Endothelial cell of umbilical vein (primary cell): ENCODE data around the gene F2. TPM values are rescaled to one million over a fixed set of nuclear protein-coding genes. Genes with fewer than 3 reads are reported as not detected.

ENCODE experiments used
- BruUV-seq: library from RNA; stranded (reverse); fragments of 400-500 nt; replicated peaks from 2 replicates; lab custom pipeline; 2021; lab: Mats Ljungman, UMichigan
- CTCF ChIA-PET: fragments of 300-600, 350-600 bp; sonication (Branson Sonifier 250); formaldehyde crosslinking; loops from one replicate; lab custom pipeline; 2021; ENCODE audit warnings: antibody characterized with exemption, inconsistent platforms; lab: Charles Lee
- POLR2A ChIA-PET: fragments of 300-600, 350-600 bp; sonication (Branson Sonifier 250); formaldehyde crosslinking; loops from one replicate; lab custom pipeline; 2021; ENCODE audit warnings: antibody characterized with exemption, inconsistent platforms; lab: Charles Lee
- DNase-seq: peaks from one replicate; pipeline ENCODE4 v3.0.0-alpha.2; 2011; ENCODE audit warnings: low read depth, low spot score
- FAIRE-seq: peaks from 2 replicates; lab custom pipeline; 2011; peaks lifted over from hg19 to GRCh38; lab: Jason Lieb, UNC
- H2AFZ ChIP-seq: 2 replicates; pipeline ENCODE4 v1.6.0; 2012; ENCODE audit warnings: low read depth, low read length, control low read depth, inconsistent platforms
- H3K27ac ChIP-seq: 2 replicates; pipeline ENCODE4 v1.5.1; 2011; ENCODE audit warnings: low read depth, mild to moderate bottlenecking, control low read depth, low read length, moderate library complexity; ENCODE audit not compliant: insufficient read depth
- H3K27me3 ChIP-seq, 2 experiments: 2 replicates each; pipeline versions ENCODE4 v1.6.0 to v1.6.1; 2011; ENCODE audit warnings: low read length in 2 of 2, mixed read lengths in 1 of 2; ENCODE audit not compliant: control insufficient read depth in 2 of 2, insufficient read depth in 2 of 2
- H3K36me3 ChIP-seq, 2 experiments: 2 replicates in 1 of 2; 3 replicates in 1 of 2; pipeline ENCODE4 v1.5.1; 2011; ENCODE audit warnings: low read length in 2 of 2, mild to moderate bottlenecking in 1 of 2, moderate library complexity in 1 of 2; ENCODE audit not compliant: control insufficient read depth in 2 of 2, insufficient read depth in 2 of 2; ENCODE audit errors: extremely low read depth in 1 of 2
- H3K4me1 ChIP-seq: 3 replicates; pipeline ENCODE4 v1.5.1; 2011; ENCODE audit warnings: mild to moderate bottlenecking, low read length; ENCODE audit not compliant: control insufficient read depth, insufficient read depth; ENCODE audit errors: extremely low read depth
- H3K4me2 ChIP-seq: 2 replicates; pipeline ENCODE4 v1.6.1; 2011; ENCODE audit warnings: low read length, control low read depth, mixed read lengths; ENCODE audit not compliant: insufficient read depth
- H3K4me3 ChIP-seq, 3 experiments: fragments of 200-600 bp in 1 of 3; sonication (generic), shearing (Covaris generic) in 1 of 3; replicated peaks in 1 of 3; 2 replicates each; pipeline ENCODE4 v1.5.1; 2011 to 2016; ENCODE audit warnings: control low read depth in 3 of 3, low read length in 3 of 3, mild to moderate bottlenecking in 2 of 3, inconsistent platforms in 1 of 3, low read depth in 1 of 3, moderate library complexity in 1 of 3; ENCODE audit not compliant: insufficient read depth in 1 of 3
- H3K79me2 ChIP-seq: 2 replicates; pipeline ENCODE4 v1.6.0; 2012; ENCODE audit warnings: low read length, inconsistent platforms; ENCODE audit not compliant: control insufficient read depth, insufficient read depth
- H3K9ac ChIP-seq: replicated peaks from 2 replicates; pipeline ENCODE3; 2011; ENCODE audit warnings: low read length, control low read depth; ENCODE audit not compliant: insufficient read depth; ENCODE audit errors: extremely low read depth
- H3K9me1 ChIP-seq: replicated peaks from 3 replicates; pipeline ENCODE4 v1.6.0; 2011; ENCODE audit warnings: mild to moderate bottlenecking, low read length; ENCODE audit not compliant: control insufficient read depth, insufficient read depth; ENCODE audit errors: extremely low read depth
- H3K9me3 ChIP-seq: replicated peaks from 2 replicates; pipeline ENCODE4 v1.5.1; 2012; ENCODE audit warnings: low read length, inconsistent platforms; ENCODE audit not compliant: control insufficient read depth, insufficient read depth
- H4K20me1 ChIP-seq: replicated peaks from 2 replicates; pipeline ENCODE3; 2011; ENCODE audit warnings: mild to moderate bottlenecking, low read length; ENCODE audit not compliant: control insufficient read depth, insufficient read depth; ENCODE audit errors: extremely low read depth
- EZH2 ChIP-seq: IDR thresholded peaks from 2 replicates; pipeline ENCODE4 v1.6.1; 2012; ENCODE audit warnings: borderline replicate concordance, low read depth, mild to moderate bottlenecking, moderate library complexity, low read length, inconsistent platforms; ENCODE audit not compliant: severe bottlenecking
- FOS ChIP-seq: IDR thresholded peaks from 2 replicates; pipeline ENCODE4 v1.6.1; 2011; ENCODE audit warnings: mild to moderate bottlenecking, low read length, moderate library complexity, borderline replicate concordance; ENCODE audit not compliant: insufficient read depth
- GATA2 ChIP-seq: IDR thresholded peaks from 2 replicates; pipeline ENCODE4 v1.7.0; 2011; ENCODE audit warnings: low read depth, mild to moderate bottlenecking, moderate library complexity, mixed read lengths, low read length; ENCODE audit not compliant: insufficient read length, insufficient read depth
- JUN ChIP-seq: IDR thresholded peaks from 2 replicates; pipeline ENCODE4 v1.6.1; 2011; ENCODE audit warnings: borderline replicate concordance, low read depth; ENCODE audit not compliant: insufficient read length, insufficient read depth
- MYC ChIP-seq: IDR thresholded peaks from one replicate; pipeline ENCODE4 v1.6.1; 2011; ENCODE audit warnings: mild to moderate bottlenecking, low read depth, low read length
- POLR2A ChIP-seq: IDR thresholded peaks from 2 replicates; pipeline ENCODE4 v1.6.1; 2012; ENCODE audit warnings: low read depth, mild to moderate bottlenecking, control low read depth, low read length
- POLR2AphosphoS5 ChIP-seq: IDR thresholded peaks from 2 replicates; pipeline ENCODE4 v1.6.1; 2012; ENCODE audit warnings: low read depth, mild to moderate bottlenecking, control low read depth, low read length, moderate library complexity; ENCODE audit not compliant: insufficient read depth
- dilution Hi-C: fragments of 300-500 bp; cut with MboI; formaldehyde crosslinking; loops from one replicate; pipeline ENCODE4 v1.15.0; 2019; ENCODE audit warnings: low sequenced_read_pairs; ENCODE audit not compliant: extremely low pct_ligation_motif_present
- intact Hi-C: fragments of 100-400 bp; cut with micrococcal nuclease; formaldehyde crosslinking; loops from one replicate; pipeline ENCODE4 v1.10.0; 2022
- polyA plus RNA-seq, 4 experiments: library from polyadenylated mRNA; depleted of rRNA in 3 of 4; stranded (reverse) in 3 of 4; unstranded in 1 of 4; fragments of >200 nt; gene quantifications; 2 replicates each; pipeline versions ENCODE4 v1.2.1 to v1.2.3, GENCODE V29; 2011 to 2012; ENCODE audit warnings: missing spikeins in 1 of 4
- total RNA-seq: library from RNA; stranded (reverse); gene quantifications from 2 replicates; pipeline ENCODE4 v1.2.3, GENCODE V29; 2021
- TF ChIP-seq, protein P1 (sequence below): IDR thresholded peaks from 2 replicates; pipeline ENCODE4 v1.6.1; 2011; ENCODE audit not compliant: insufficient read depth, insufficient read length
- TF ChIP-seq, protein P2 (sequence below), 2 donors: IDR thresholded peaks; 1 replicate in 1 of 2; 2 replicates in 1 of 2; pipeline ENCODE4 v1.5.1; 2011; ENCODE audit warnings: low read length in 2 of 2, mild to moderate bottlenecking in 2 of 2, moderate library complexity in 2 of 2, control low read depth in 1 of 2, inconsistent platforms in 1 of 2, low read depth in 1 of 2; ENCODE audit not compliant: insufficient read depth in 1 of 2; ENCODE audit errors: extremely low read depth in 1 of 2

The F2 gene
- total and polyA plus RNA-seq, 2 donors (not counting 3 experiments of a cell fraction or from before 2014, with no cell fraction given) = 0.04 TPM; not detected in 1

DNA sequence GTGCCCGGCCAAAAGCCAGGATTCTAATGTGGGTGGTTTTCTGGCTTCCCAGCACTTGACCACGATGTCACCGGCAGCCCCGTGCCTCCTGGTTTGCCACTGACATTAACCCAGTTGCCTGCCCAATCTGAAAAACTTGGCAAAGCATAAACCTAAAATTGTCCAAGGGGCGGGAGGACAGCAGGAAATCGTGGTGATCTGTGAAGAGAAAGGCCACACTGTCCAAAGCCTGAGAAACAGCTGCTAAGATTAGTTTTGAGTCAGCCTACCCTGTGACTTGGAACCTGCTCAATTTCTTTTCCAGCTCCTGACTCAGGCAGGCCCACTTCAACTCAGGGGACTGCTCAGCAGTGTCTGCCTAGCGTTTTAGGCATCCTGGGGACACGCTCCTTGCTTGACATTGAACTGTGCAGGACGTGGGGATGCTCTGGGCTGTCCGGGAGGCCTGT is 8.2 kb upstream of the F2 start:
- FAIRE-seq (no peak), DNase-seq (no peak)
- no peaks in the 10 kb centered on the region for H3K9me1 ChIP-seq
- dilution Hi-C loops = no loop called here
- no peaks in the 10 kb centered on the region for H4K20me1 ChIP-seq
- H3K79me2 ChIP-seq = no peaks in the 10 kb centered on the region
- no TSS peak for BruUV-seq
- H3K36me3 ChIP-seq = peaks cover 0 to 8% of the 10 kb centered on the region in 2 experiments
- no peaks in the 10 kb centered on the region for H3K27me3 ChIP-seq
- H3K27ac ChIP-seq = no peak overlapping the region
- POLR2A ChIA-PET = interaction anchor here (0.7 kb wide), 1 partner anchor 62 kb away, joined by 3 read pairs; no protein-coding TSS in a partner anchor
- no peak overlapping the region for H3K4me2 ChIP-seq
- CTCF ChIA-PET = no interaction called here
- intact Hi-C loops = no loop called here
- no peak overlapping the region for H2AFZ ChIP-seq
- H3K9ac ChIP-seq = no peak overlapping the region
- TF ChIP-seq POLR2AphosphoS5 (no peak), GATA2 (no peak), POLR2A (no peak), FOS (no peak), MYC (no peak), EZH2 (no peak), JUN (no peak)
- TF ChIP-seq, protein P1, sequence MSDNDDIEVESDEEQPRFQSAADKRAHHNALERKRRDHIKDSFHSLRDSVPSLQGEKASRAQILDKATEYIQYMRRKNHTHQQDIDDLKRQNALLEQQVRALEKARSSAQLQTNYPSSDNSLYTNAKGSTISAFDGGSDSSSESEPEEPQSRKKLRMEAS = no peak
- TF ChIP-seq, protein P2, sequence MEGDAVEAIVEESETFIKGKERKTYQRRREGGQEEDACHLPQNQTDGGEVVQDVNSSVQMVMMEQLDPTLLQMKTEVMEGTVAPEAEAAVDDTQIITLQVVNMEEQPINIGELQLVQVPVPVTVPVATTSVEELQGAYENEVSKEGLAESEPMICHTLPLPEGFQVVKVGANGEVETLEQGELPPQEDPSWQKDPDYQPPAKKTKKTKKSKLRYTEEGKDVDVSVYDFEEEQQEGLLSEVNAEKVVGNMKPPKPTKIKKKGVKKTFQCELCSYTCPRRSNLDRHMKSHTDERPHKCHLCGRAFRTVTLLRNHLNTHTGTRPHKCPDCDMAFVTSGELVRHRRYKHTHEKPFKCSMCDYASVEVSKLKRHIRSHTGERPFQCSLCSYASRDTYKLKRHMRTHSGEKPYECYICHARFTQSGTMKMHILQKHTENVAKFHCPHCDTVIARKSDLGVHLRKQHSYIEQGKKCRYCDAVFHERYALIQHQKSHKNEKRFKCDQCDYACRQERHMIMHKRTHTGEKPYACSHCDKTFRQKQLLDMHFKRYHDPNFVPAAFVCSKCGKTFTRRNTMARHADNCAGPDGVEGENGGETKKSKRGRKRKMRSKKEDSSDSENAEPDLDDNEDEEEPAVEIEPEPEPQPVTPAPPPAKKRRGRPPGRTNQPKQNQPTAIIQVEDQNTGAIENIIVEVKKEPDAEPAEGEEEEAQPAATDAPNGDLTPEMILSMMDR (IDR thresholded peaks at IDR 0.05; ENCODE audit: extremely low read depth in 1 of 2, insufficient read depth in 1 of 2, low read depth in 1 of 2, low read length in 2 of 2) = no peak
- H3K4me1 ChIP-seq = peaks cover 3% of the 10 kb centered on the region
- no peaks in the 10 kb centered on the region for H3K9me3 ChIP-seq
- no peak overlapping the region for H3K4me3 ChIP-seq
